SU-DHL-6 (cell line): Measurements from ENCODE around the gene RC3H1.

Experiments
- H2AFZ ChIP-seq: fragments of 200-600 bp; sonication (generic); 2 replicates; pipeline ENCODE4 v1.6.1; 2014; ENCODE audit warnings: low read depth, mild to moderate bottlenecking, moderate library complexity, mixed read lengths, antibody characterized with exemption, low read length; ENCODE audit not compliant: severe bottlenecking
- H3F3A ChIP-seq: fragments of 200-600 bp; shearing (Covaris generic); 2 replicates; pipeline ENCODE4 v1.6.0; 2016; ENCODE audit warnings: antibody characterized with exemption, mild to moderate bottlenecking; ENCODE audit not compliant: insufficient read depth
- H3K27ac ChIP-seq: fragments of 200-600 bp; sonication (generic); 2 replicates; pipeline ENCODE4 v1.5.1; 2016; ENCODE audit warnings: low read depth, mild to moderate bottlenecking, low read length, moderate library complexity, mixed read lengths
- H3K27me3 ChIP-seq: fragments of 200-600 bp; sonication (generic), shearing (Covaris generic); 2 replicates; pipeline ENCODE4 v1.6.0; 2014; ENCODE audit warnings: mild to moderate bottlenecking, low read length
- H3K36me3 ChIP-seq: fragments of 200-600 bp; sonication (generic); 2 replicates; pipeline ENCODE4 v1.6.1; 2014; ENCODE audit warnings: mild to moderate bottlenecking, low read length, mixed read lengths
- H3K4me2 ChIP-seq: fragments of 300-600, 200-600 bp; shearing (Covaris generic), sonication (generic); 2 replicates; pipeline ENCODE4 v1.6.0; 2014; ENCODE audit warnings: low read length, low read depth, mild to moderate bottlenecking; ENCODE audit not compliant: poor library complexity, severe bottlenecking
- H3K4me3 ChIP-seq: fragments of 200-600 bp; sonication (generic); 2 replicates; pipeline ENCODE4 v1.5.1; 2014; ENCODE audit warnings: antibody characterized with exemption, low read length, mild to moderate bottlenecking, mixed read lengths; ENCODE audit not compliant: insufficient read depth, poor library complexity, severe bottlenecking
- H3K79me2 ChIP-seq: fragments of 200-600 bp; sonication (generic); 2 replicates; pipeline ENCODE4 v1.6.1; 2014; ENCODE audit warnings: mild to moderate bottlenecking, low read length, moderate library complexity; ENCODE audit not compliant: insufficient read depth
- H3K9ac ChIP-seq: fragments of 200-600 bp; sonication (generic); 2 replicates; pipeline ENCODE4 v1.7.0; 2014; ENCODE audit warnings: mild to moderate bottlenecking, low read length
- H3K9me2 ChIP-seq: fragments of 200-600 bp; sonication (generic); replicated peaks from 2 replicates; pipeline ENCODE4 v1.6.1; 2014; ENCODE audit warnings: low read length; ENCODE audit not compliant: insufficient read depth
- H3K9me3 ChIP-seq: fragments of 200-600 bp; sonication (generic); 2 replicates; pipeline ENCODE4 v1.6.1; 2014; ENCODE audit warnings: low read length, mixed read lengths; ENCODE audit not compliant: insufficient read depth
- H4K20me1 ChIP-seq: fragments of 200-600 bp; sonication (generic); 2 replicates; pipeline ENCODE4 v1.6.1; 2014; ENCODE audit warnings: low read depth, mild to moderate bottlenecking, antibody characterized with exemption, low read length, moderate library complexity, mixed read lengths
- CTCF ChIP-seq: fragments of 200-600 bp; sonication (generic); IDR thresholded peaks from one replicate; pipeline ENCODE4 v1.5.1; 2017; ENCODE audit warnings: antibody characterized with exemption, mild to moderate bottlenecking, low read length, moderate library complexity; ENCODE audit not compliant: insufficient read depth, poor library complexity, severe bottlenecking
- EZH2phosphoT487 ChIP-seq: fragments of 200-600 bp; sonication (generic), shearing (Covaris generic); conservative IDR thresholded peaks from 2 replicates; pipeline ENCODE4 v1.6.1; 2018; ENCODE audit warnings: mild to moderate bottlenecking, antibody characterized with exemption, low read length, moderate library complexity, mixed read lengths

Gene RC3H1

GRCh38 chr1:174040387-174040786, 18.2 kb upstream of the RC3H1 start:
- Histone ChIP-seq H3K4me2 (no peak overlapping the region), H3F3A (no peaks in the 10 kb centered on the region), H2AFZ (no peak overlapping the region), H3K4me3 (no peak overlapping the region), H3K79me2 (no peaks in the 10 kb centered on the region), H3K9me3 (no peaks in the 10 kb centered on the region), H3K27me3 (no peaks in the 10 kb centered on the region), H3K36me3 (no peaks in the 10 kb centered on the region), H3K9ac (no peak overlapping the region), H3K9me2 (no peaks in the 10 kb centered on the region), H3K27ac (no peak overlapping the region), H4K20me1 (no peaks in the 10 kb centered on the region)
- no peak for TF ChIP-seq EZH2phosphoT487
- no peak for TF ChIP-seq CTCF

- Histone ChIP-seq H4K20me1 (no peaks in the 10 kb centered on the region), H3K4me3 (no peak overlapping the region), H3K9me3 (no peaks in the 10 kb centered on the region), H3F3A (no peaks in the 10 kb centered on the region), H3K9me2 (no peaks in the 10 kb centered on the region), H3K27me3 (no peaks in the 10 kb centered on the region), H3K36me3 (no peaks in the 10 kb centered on the region), H3K4me2 (no peak overlapping the region), H3K9ac (no peak overlapping the region), H3K27ac (no peak overlapping the region), H2AFZ (no peak overlapping the region), H3K79me2 (no peaks in the 10 kb centered on the region)
- TF ChIP-seq CTCF (no peak), EZH2phosphoT487 (no peak)
Measured at GRCh38 chr1:174039027-174039426, 16.9 kb upstream of the RC3H1 start.

GRCh38 chr1:174036798-174037197, 14.6 kb upstream of the RC3H1 start:
- no peaks in the 10 kb centered on the region for H3K27me3 ChIP-seq
- H3K9ac ChIP-seq, result no peak overlapping the region
- no peak overlapping the region for H2AFZ ChIP-seq
- H3K79me2 ChIP-seq, result no peaks in the 10 kb centered on the region
- no peaks in the 10 kb centered on the region for H3K9me3 ChIP-seq
- H3K27ac ChIP-seq, result no peak overlapping the region
- no peaks in the 10 kb centered on the region for H4K20me1 ChIP-seq
- H3K36me3 ChIP-seq, result no peaks in the 10 kb centered on the region
- TF ChIP-seq EZH2phosphoT487 (no peak), CTCF (no peak)
- no peaks in the 10 kb centered on the region for H3K9me2 ChIP-seq
- H3F3A ChIP-seq, result no peaks in the 10 kb centered on the region
- no peak overlapping the region for H3K4me2 ChIP-seq
- no peak overlapping the region for H3K4me3 ChIP-seq

- no peak overlapping the region for H2AFZ ChIP-seq
- H3K9me3 ChIP-seq, result no peaks in the 10 kb centered on the region
- H3K79me2 ChIP-seq, result no peaks in the 10 kb centered on the region
- no peak overlapping the region for H3K27ac ChIP-seq
- H3F3A ChIP-seq, result no peaks in the 10 kb centered on the region
- no peaks in the 10 kb centered on the region for H4K20me1 ChIP-seq
- no peak overlapping the region for H3K9ac ChIP-seq
- TF ChIP-seq CTCF (no peak), EZH2phosphoT487 (no peak)
- no peaks in the 10 kb centered on the region for H3K27me3 ChIP-seq
- no peaks in the 10 kb centered on the region for H3K36me3 ChIP-seq
- H3K4me2 ChIP-seq, result no peak overlapping the region
- no peak overlapping the region for H3K4me3 ChIP-seq
- no peaks in the 10 kb centered on the region for H3K9me2 ChIP-seq
Measured at GRCh38 chr1:174036204-174036603, 14.0 kb upstream of the RC3H1 start.
